ENCODE data around the gene GALK1. TPM values are rescaled to one million over a fixed set of nuclear protein-coding genes. Genes with fewer than 3 reads are reported as not detected.

Gene GALK1
- total and polyA plus RNA-seq, 9 of the 15 experiments (the other 6 are each of a cell fraction or from before 2014, with no cell fraction given): 0.45 to 51.6 (median 17.4) TPM

GRCh38 chr17:75774991-75775668 lies 10.1 kb upstream of the GALK1 start (continued):
- TF ChIP-seq CREB3 (tag; conservative IDR thresholded peaks at IDR 0.05; ENCODE audit: low read depth) (no peak), ESRRA (IDR thresholded peaks at IDR 0.05; ENCODE audit: borderline replicate concordance, low read depth) (no peak), EP300 (IDR thresholded peaks at IDR 0.05; ENCODE audit: low read length) (no peak), CHD7 (IDR thresholded peaks at IDR 0.05; ENCODE audit: low read depth, low read length) (no peak), TAF9B (IDR thresholded peaks at IDR 0.05; ENCODE audit: partially characterized antibody) (no peak), MXI1 (IDR thresholded peaks at IDR 0.05; ENCODE audit: low read depth, low read length) (peak; percentile 16; the same call in 1 of the 2 replicates), GABPB1 (CRISPR knock-in tag; IDR thresholded peaks at IDR 0.05) (0 out of 2 replicates have a peak, but pooled peaks have one; percentile 70), NFE2 (IDR thresholded peaks at IDR 0.05; ENCODE audit: low read depth) (no peak; the same call in 1 of the 2 replicates)

All from K562 (cell line).